DMS 273 (cell line): Measurements from ENCODE around the gene HMOX1.
A peak's percentile ranks its signal among the peaks of the same experiment; 100 is the strongest.
"Not testable (repeated sequence)": the region's sequence is repeated elsewhere in the genome, so short reads cannot be mapped to it uniquely, and the experiment has no call there.

ENCODE experiments used
- DNase-seq: peaks from one replicate; lab custom pipeline; 2025; ENCODE audit not compliant: unreplicated experiment; lab: John Stamatoyannopoulos, UW

HMOX1 gene

GRCh38 chr22:35431483-35432227 lies 50.8 kb downstream of the HMOX1 start:
- DNase-seq, result no peak

GRCh38 chr22:35432228-35432905 lies 51.5 kb downstream of the HMOX1 start:
- DNase-seq, result no peak

GRCh38 chr22:35434061-35434710 lies 53.3 kb downstream of the HMOX1 start:
- DNase-seq, result peak; percentile 18

- DNase-seq, result peak; percentile 28
Observed at GRCh38 chr22:35435201-35435740, 54.4 kb downstream of the HMOX1 start.

- peak; percentile 19 for DNase-seq
Observed at GRCh38 chr22:35436421-35436820, 55.5 kb downstream of the HMOX1 start.

GRCh38 chr22:35437049-35437448 lies 56.2 kb downstream of the HMOX1 start:
- peak; percentile 30 for DNase-seq

- not testable (repeated sequence) for DNase-seq
Observed at GRCh38 chr22:35438673-35439364, 57.9 kb downstream of the HMOX1 start.

- DNase-seq, result no peak
Observed at GRCh38 chr22:35439365-35439717, 58.4 kb downstream of the HMOX1 start.

- DNase-seq, result no peak
Observed at GRCh38 chr22:35440129-35440528, 59.2 kb downstream of the HMOX1 start.

- no peak for DNase-seq
Observed at GRCh38 chr22:35441489-35442100, 60.7 kb downstream of the HMOX1 start.

GRCh38 chr22:35442471-35442870 lies 61.6 kb downstream of the HMOX1 start:
- DNase-seq, result no peak

- no peak for DNase-seq
Observed at GRCh38 chr22:35443338-35443737, 62.4 kb downstream of the HMOX1 start.
